HG02938 (cell line): ENCODE results near the gene MACROD2.

ENCODE experiments used
- ATAC-seq: cut with Tn5 transposase; IDR thresholded peaks from one replicate; pipeline ENCODE4 v1.9.1; 2021; ENCODE audit warnings: mild to moderate bottlenecking, moderate library complexity; ENCODE audit not compliant: unreplicated experiment

MACROD2 gene

GRCh38 chr20:16082051-16082550, 2086.8 kb downstream of the MACROD2 start:
- ATAC-seq, result no peak

GRCh38 chr20:16083639-16084280, 2088.4 kb downstream of the MACROD2 start:
- no peak for ATAC-seq

- ATAC-seq, result no peak
Measured at GRCh38 chr20:16095226-16095625, 2099.9 kb downstream of the MACROD2 start.

- no peak for ATAC-seq
Measured at GRCh38 chr20:16096756-16097326, 2101.5 kb downstream of the MACROD2 start.

DNA sequence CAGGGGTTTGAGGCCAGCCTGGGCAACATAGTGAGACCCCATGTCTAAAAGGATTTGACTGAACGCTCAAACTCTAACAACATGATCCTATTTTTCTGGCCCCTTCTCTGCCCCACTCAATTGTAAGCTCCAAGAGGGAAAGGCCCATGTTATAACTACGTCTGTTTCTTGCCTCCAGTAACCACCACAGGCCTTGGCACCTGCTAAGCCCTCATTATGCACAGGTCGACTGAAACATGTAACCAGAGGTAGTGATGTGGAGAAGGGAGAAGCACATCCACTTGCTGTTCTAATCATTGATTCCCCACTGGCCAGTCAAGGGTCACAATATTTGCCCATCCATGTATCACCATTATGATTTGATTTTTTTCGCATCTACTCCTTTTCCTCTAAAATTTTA, 2102.5 kb downstream of the MACROD2 start:
- no peak for ATAC-seq

DNA sequence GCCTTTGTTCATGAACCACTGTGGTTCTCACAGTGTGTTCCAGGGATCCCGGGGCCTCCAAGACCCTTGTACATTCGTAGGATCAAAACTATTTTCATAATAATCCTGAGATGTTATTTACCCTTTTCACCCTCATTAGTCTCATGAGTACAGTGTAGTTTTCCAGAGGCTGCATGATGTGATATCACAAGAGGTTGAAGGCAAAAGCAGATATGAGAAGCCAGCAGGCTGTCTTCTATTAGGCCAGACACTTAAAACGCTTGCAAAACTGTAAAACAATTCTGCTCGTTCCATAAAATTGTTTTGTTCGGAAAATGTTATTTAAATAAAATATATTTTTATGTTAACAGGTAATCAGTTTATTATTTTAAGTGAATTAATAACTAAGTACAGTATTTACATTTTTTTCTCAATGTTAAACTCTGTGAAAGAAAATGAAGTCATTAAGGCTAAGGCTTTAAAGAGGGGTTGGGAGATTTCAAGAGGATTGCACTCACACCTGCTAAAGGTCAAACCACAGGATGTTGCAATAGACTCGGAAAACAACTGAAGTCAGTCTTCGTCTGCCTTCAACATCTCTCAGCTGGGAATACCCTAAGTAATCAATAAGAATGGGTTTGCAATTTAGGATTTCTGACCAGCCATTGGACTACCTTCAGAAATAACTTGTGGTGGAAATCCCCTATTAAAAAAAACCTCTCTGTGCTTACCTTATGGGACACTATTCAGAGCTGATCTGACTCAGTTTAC, 2103.7 kb downstream of the MACROD2 start:
- ATAC-seq, result no peak

DNA sequence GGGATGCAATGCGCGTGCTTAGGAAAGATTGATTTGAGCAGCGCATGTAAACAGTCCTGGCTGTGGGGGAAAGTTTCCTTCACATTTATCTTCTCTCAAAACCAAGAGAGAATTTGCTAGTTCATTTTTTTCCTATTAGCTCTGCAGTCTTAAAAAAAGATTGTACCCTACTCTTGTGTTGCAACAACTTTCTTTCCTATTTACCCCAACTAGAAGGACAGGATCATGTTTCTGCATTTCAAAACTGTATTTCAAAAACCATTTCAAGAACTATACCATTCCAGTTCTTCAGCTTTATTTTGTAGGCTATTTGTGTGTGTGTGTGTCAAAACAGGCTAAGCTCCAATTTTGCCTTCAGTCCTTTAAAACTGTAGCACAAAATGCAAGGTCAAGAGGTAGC, 2104.8 kb downstream of the MACROD2 start:
- ATAC-seq, result no peak

- ATAC-seq, result no peak
Measured at GRCh38 chr20:16100767-16101166, 2105.5 kb downstream of the MACROD2 start.
